ENCODE results near the gene TOP3B. TPM values are rescaled to one million over a fixed set of nuclear protein-coding genes. Genes with fewer than 3 reads are reported as not detected.

The TOP3B gene
- total and polyA plus RNA-seq, 9 of the 15 experiments (the other 6 are each of a cell fraction or from before 2014, with no cell fraction given) = 3.0 to 188 (median 112) TPM

DNA sequence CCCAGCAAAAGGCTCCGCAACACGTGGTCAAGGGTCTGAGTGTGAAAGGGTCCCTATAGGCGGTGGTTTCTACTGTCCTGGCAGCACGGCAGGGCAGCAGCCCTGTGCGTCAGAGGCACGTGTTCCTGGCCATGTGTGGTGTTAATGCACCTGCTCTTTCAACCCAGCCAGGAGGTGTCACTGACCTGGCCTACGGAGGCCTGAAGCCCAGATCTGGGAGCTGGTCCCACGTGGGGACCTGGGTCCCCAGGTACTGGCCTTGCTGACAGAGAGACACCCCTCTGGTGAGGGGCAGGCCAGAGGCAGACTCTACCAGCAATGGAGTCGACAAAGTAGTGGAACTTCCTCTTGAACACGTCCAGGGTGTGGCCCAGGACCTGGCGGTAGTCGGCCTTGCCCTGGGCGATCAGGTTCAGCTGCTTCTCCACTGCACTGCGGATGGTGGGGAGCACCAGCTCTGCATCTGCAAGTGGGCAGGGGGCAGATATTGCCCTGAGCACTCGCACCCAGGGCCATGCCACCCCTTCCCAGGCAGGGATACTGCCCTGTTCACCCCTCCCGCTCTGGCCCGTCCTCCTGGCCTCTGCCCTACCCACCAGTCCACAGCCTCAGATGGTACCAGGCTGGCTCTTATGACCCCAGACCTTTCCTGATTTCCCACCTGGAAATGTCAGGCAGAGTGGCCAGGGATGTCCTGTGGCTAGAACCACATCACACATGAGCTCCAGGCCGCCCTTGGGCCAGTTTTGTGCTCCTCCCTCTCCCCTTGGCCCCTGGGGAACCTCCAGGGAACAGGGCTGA is 23.1 kb downstream of the TOP3B start (continued):
- TF ChIP-seq, protein P1, sequence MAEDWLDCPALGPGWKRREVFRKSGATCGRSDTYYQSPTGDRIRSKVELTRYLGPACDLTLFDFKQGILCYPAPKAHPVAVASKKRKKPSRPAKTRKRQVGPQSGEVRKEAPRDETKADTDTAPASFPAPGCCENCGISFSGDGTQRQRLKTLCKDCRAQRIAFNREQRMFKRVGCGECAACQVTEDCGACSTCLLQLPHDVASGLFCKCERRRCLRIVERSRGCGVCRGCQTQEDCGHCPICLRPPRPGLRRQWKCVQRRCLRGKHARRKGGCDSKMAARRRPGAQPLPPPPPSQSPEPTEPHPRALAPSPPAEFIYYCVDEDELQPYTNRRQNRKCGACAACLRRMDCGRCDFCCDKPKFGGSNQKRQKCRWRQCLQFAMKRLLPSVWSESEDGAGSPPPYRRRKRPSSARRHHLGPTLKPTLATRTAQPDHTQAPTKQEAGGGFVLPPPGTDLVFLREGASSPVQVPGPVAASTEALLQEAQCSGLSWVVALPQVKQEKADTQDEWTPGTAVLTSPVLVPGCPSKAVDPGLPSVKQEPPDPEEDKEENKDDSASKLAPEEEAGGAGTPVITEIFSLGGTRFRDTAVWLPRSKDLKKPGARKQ (CRISPR knock-in tag; IDR thresholded peaks at IDR 0.05) = no peak
- TF ChIP-seq HDGF (IDR thresholded peaks at IDR 0.05) (no peak), ZNF282 (CRISPR knock-in tag; IDR thresholded peaks at IDR 0.05) (no peak), ATF1 (CRISPR knock-in tag; IDR thresholded peaks at IDR 0.05) (no peak), ATF1 (tag; IDR thresholded peaks at IDR 0.05) (no peak), RFX1 (IDR thresholded peaks at IDR 0.05) (no peak), IRF2 (CRISPR knock-in tag; IDR thresholded peaks at IDR 0.05) (peak; percentile 90; the same call in 1 of the 2 replicates), TAF1 (IDR thresholded peaks at IDR 0.05; ENCODE audit: control insufficient read depth, extremely low read depth, insufficient read depth, low read length, severe bottlenecking) (no peak), STAG1 (CRISPR knock-in tag; IDR thresholded peaks at IDR 0.05; ENCODE audit: borderline replicate concordance) (peak; percentile 66), RFX5 (IDR thresholded peaks at IDR 0.05; ENCODE audit: low read depth, low read length) (no peak), CC2D1A (IDR thresholded peaks at IDR 0.05) (no peak), JUN (IDR thresholded peaks at IDR 0.05; ENCODE audit: borderline replicate concordance, low read depth, low read length) (no peak), JUN (CRISPR knock-in tag; IDR thresholded peaks at IDR 0.05; ENCODE audit: borderline replicate concordance) (no peak; the same call in 1 of the 2 replicates), TAF7 (tag; IDR thresholded peaks at IDR 0.05) (no peak)
- TF ChIP-seq, protein P2, sequence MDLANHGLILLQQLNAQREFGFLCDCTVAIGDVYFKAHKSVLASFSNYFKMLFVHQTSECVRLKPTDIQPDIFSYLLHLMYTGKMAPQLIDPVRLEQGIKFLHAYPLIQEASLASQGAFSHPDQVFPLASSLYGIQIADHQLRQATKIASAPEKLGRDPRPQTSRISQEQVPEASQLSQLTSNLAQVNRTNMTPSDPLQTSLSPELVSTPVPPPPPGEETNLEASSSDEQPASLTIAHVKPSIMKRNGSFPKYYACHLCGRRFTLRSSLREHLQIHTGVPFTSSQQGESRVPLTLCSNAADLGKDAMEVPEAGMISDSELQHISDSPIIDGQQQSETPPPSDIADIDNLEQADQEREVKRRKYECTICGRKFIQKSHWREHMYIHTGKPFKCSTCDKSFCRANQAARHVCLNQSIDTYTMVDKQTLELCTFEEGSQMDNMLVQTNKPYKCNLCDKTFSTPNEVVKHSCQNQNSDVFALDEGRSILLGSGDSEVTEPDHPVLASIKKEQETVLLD (IDR thresholded peaks at IDR 0.05) = no peak
- TF ChIP-seq, protein P3, sequence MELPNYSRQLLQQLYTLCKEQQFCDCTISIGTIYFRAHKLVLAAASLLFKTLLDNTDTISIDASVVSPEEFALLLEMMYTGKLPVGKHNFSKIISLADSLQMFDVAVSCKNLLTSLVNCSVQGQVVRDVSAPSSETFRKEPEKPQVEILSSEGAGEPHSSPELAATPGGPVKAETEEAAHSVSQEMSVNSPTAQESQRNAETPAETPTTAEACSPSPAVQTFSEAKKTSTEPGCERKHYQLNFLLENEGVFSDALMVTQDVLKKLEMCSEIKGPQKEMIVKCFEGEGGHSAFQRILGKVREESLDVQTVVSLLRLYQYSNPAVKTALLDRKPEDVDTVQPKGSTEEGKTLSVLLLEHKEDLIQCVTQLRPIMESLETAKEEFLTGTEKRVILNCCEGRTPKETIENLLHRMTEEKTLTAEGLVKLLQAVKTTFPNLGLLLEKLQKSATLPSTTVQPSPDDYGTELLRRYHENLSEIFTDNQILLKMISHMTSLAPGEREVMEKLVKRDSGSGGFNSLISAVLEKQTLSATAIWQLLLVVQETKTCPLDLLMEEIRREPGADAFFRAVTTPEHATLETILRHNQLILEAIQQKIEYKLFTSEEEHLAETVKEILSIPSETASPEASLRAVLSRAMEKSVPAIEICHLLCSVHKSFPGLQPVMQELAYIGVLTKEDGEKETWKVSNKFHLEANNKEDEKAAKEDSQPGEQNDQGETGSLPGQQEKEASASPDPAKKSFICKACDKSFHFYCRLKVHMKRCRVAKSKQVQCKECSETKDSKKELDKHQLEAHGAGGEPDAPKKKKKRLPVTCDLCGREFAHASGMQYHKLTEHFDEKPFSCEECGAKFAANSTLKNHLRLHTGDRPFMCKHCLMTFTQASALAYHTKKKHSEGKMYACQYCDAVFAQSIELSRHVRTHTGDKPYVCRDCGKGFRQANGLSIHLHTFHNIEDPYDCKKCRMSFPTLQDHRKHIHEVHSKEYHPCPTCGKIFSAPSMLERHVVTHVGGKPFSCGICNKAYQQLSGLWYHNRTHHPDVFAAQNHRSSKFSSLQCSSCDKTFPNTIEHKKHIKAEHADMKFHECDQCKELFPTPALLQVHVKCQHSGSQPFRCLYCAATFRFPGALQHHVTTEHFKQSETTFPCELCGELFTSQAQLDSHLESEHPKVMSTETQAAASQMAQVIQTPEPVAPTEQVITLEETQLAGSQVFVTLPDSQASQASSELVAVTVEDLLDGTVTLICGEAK (IDR thresholded peaks at IDR 0.05) = no peak
- TF ChIP-seq, protein P3 (CRISPR knock-in tag; IDR thresholded peaks at IDR 0.05) = no peak; the same call in 1 of the 2 replicates
